GM11168 (cell line): ENCODE measurements around the gene RCN1.
"Not testable (repeated sequence)": the region's sequence is repeated elsewhere in the genome, so short reads cannot be mapped to it uniquely, and the experiment has no call there.

Source experiments
- in situ Hi-C: fragments of 300-500 bp; cut with MboI; formaldehyde crosslinking; loops from one replicate; pipeline ENCODE4 v1.12.0; 2022; ENCODE audit warnings: low sequenced_read_pairs; ENCODE audit not compliant: unreplicated experiment

RCN1 gene

GRCh38 chr11:32108576-32108975, 17.7 kb downstream of the RCN1 start:
- in situ Hi-C loops: no loop called here

GRCh38 chr11:32109138-32109537, 18.3 kb downstream of the RCN1 start:
- in situ Hi-C loops: no loop called here

- in situ Hi-C loops: no loop called here
Observed at GRCh38 chr11:32109592-32109991, 18.7 kb downstream of the RCN1 start.

GRCh38 chr11:32110795-32111194, 19.9 kb downstream of the RCN1 start:
- in situ Hi-C loops: no loop called here

GRCh38 chr11:32113200-32113919, 22.5 kb downstream of the RCN1 start:
- in situ Hi-C loops: no loop called here

GRCh38 chr11:32113920-32114203, 23.0 kb downstream of the RCN1 start:
- in situ Hi-C loops: no loop called here

GRCh38 chr11:32115446-32115845, 24.6 kb downstream of the RCN1 start:
- in situ Hi-C loops: no loop called here

- in situ Hi-C loops: no loop called here
Observed at GRCh38 chr11:32116668-32117067, 25.8 kb downstream of the RCN1 start.

GRCh38 chr11:32118025-32118974, 27.4 kb downstream of the RCN1 start:
- in situ Hi-C loops: no loop called here

GRCh38 chr11:32119139-32119538, 28.3 kb downstream of the RCN1 start:
- in situ Hi-C loops: not testable (repeated sequence)

GRCh38 chr11:32121012-32121411, 30.1 kb downstream of the RCN1 start:
- in situ Hi-C loops: no loop called here

- in situ Hi-C loops: no loop called here
Observed at GRCh38 chr11:32122200-32122599, 31.3 kb downstream of the RCN1 start.

GRCh38 chr11:32131321-32131720, 40.4 kb downstream of the RCN1 start:
- in situ Hi-C loops: no loop called here

GRCh38 chr11:32136657-32137056, 45.8 kb downstream of the RCN1 start:
- in situ Hi-C loops: no loop called here

- in situ Hi-C loops: no loop called here
Observed at GRCh38 chr11:32137263-32137662, 46.4 kb downstream of the RCN1 start.

- in situ Hi-C loops: no loop called here
Observed at GRCh38 chr11:32137869-32138268, 47.0 kb downstream of the RCN1 start.

GRCh38 chr11:32138902-32139301, 48.0 kb downstream of the RCN1 start:
- in situ Hi-C loops: no loop called here

GRCh38 chr11:32139896-32140520, 49.1 kb downstream of the RCN1 start:
- in situ Hi-C loops: no loop called here

GRCh38 chr11:32141745-32142546, 51.1 kb downstream of the RCN1 start:
- in situ Hi-C loops: no loop called here

- in situ Hi-C loops: no loop called here
Observed at GRCh38 chr11:32143378-32143777, 52.5 kb downstream of the RCN1 start.
